HL-60 (cell line): ENCODE results near the gene RPS23.

ENCODE experiments used
- CTCF ChIP-seq: IDR thresholded peaks from one replicate; pipeline ENCODE4 v1.5.1; 2011; ENCODE audit warnings: low read length, control low read depth, inconsistent platforms; ENCODE audit not compliant: insufficient read depth
- GABPA ChIP-seq: IDR thresholded peaks from 2 replicates; pipeline ENCODE4 v1.6.1; 2012; ENCODE audit warnings: low read depth
- POLR2AphosphoS5 ChIP-seq: IDR thresholded peaks from 2 replicates; pipeline ENCODE4 v1.6.1; 2012; ENCODE audit warnings: low read depth
- REST ChIP-seq: IDR thresholded peaks from 2 replicates; pipeline ENCODE4 v1.6.1; 2012; ENCODE audit warnings: low read depth; ENCODE audit not compliant: insufficient replicate concordance
- SPI1 ChIP-seq: IDR thresholded peaks from 2 replicates; pipeline ENCODE4 v1.6.1; 2012; ENCODE audit warnings: low read depth, mild to moderate bottlenecking, borderline replicate concordance

DNA sequence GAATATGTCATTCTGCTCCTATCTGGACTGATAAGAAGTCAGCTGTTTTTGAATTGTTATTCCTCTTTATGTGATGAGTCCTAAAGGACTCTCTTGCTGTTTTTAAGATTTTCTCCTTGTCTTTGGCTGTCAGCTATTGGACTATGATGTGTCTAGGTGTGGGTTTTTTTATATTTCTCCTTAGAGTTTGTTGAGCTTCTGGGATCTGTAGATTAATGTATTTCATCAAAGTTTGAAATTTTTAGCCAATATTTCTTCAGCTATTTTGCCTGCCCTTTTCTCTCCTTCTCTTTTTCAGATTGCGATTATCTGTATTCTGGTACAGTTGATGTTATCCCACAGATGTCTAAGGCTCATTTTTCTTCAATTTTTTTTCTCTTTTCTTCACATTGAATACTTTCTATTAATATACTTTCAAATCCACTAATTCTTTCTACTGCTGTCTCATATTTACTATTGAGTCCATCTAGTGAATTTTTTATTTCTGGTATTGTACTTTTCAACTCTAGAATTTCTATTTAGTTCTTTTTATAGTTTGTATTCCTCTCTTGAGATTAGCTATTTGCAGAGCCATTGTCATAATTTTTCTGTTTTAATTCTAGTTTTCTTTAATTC is 31.1 kb downstream of the RPS23 start:
- TF ChIP-seq CTCF (no peak), POLR2AphosphoS5 (no peak), SPI1 (no peak), REST (no peak), GABPA (no peak)
